IPS-11a (cell line): ENCODE data around the gene KBTBD7.

Source experiments
- H3K4me3 ChIP-seq: one replicate; pipeline ENCODE4 v1.5.1; 2013; ENCODE audit warnings: low read depth, low read length, control low read depth

Gene KBTBD7

DNA sequence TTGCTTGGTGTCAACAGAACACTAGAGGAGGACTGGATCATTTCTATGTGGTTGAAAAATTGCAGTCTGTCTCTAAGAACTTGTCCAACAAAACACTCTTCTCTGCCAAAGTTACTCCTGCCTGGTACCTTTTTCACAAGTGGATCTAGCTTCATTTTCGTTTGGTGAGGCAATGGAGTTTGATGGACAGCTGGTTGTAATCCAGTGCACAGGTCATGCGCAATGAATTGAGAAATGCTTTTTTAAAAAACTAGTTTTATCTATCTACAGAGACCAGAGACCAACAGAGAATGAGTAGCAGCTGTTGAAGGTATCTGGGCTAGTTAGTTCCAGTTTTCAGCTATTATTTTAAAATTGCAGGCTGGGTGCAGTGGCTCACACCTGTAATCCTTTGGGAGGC is 49.8 kb downstream of the KBTBD7 start:
- H3K4me3 ChIP-seq, result no peak overlapping the region
